HG03095 (cell line): ENCODE data around the gene ACP3.
"Not testable (repeated sequence)": the region's sequence is repeated elsewhere in the genome, so short reads cannot be mapped to it uniquely, and the experiment has no call there.

Source experiments
- ATAC-seq: cut with Tn5 transposase; IDR thresholded peaks from one replicate; pipeline ENCODE4 v1.9.1; 2021; ENCODE audit warnings: moderate library complexity; ENCODE audit not compliant: unreplicated experiment

Gene ACP3

DNA sequence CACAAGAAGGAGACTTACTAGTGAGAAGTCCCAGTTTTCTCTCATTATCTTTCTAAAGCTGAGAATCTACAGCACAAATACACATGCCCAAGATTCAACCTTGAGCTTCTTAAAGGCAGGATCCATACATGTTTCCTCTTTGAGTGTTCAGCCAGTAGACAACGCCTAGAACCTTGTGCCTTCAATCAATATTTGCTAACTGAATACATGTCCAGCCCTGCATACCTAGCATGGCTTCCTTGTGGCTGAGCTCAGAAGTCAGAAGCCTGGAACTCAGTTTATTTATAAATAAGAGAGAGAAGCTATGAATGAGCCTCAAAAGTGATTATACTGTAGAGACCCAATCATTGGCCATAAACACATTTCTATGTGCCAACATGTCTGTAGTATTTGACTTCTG is 43.5 kb downstream of the ACP3 start:
- no peak for ATAC-seq

- ATAC-seq, result no peak
Measured at GRCh38 chr3:132362329-132362728, 45.1 kb downstream of the ACP3 start.

DNA sequence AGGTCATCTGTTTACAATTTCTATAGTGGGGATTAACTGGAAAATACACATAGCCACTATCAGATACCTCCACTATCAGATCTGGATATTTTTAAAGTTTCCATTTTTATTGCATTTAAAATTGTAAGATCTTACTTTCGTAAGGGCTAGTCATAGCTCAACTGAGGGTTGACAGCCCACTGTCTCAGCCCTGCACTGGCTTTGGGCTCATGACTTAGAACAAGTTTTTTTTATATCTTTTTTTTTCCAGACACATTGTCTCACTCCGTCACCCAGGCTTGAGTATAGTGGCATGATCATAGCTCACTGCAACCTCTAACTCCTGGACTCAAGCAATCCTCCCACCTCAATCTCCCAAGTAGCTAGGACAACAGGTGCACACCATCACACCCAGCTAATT is 51.3 kb downstream of the ACP3 start:
- no peak for ATAC-seq

DNA sequence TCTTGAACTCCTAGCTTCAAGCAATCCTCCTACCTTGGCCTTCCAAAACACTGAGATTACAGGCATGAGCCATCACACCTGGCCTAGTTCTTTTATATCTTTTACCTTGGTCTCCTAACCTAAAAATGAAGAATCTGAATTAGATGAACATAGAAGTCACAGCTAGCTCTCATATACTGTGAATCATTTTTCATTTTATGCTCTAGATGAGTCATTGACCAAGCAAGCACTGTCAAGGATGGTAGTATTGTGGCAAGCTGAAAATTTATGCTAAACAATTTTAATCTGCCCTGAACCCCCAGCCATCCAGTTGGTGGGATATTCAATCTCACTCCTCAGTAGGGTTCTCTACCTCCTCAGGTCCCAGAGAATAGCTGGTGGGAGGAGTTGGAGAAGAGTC is 51.8 kb downstream of the ACP3 start:
- ATAC-seq, result no peak

GRCh38 chr3:132376945-132377354 is 59.7 kb downstream of the ACP3 start:
- ATAC-seq, result not testable (repeated sequence)

DNA sequence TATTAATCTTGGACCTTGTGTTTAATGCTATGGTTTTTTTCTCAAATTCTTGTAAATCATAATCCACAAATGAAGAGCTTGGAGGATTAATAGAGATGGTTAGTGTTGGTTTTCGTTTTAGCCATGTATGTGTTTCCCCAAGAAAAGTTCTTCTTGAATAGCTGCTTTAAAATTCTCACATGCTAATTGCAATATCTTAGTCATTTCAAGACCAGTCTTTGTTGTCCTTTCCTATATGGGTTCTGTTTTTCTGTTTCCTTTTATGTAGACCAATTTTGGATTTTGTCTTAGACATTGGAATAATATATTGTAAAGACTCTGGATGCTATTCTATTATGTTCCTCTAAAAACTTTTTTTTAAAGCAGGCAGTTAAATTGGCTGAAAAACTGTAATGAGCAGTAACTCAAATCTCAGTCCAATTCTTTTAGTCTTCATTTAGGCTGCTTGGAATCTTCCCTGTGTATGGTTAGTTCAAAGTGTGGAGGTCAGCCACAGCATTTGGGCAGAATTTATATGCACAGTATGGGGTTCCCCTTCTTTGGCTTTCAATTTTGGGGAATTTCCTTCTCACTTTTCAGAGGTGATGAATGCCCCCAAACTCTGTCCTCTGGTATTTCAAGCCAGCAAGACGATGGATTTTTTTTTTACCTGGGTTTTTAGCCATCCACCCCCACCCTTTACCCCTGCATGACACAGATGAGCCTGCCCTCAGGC is 61.0 kb downstream of the ACP3 start:
- ATAC-seq, result no peak

- ATAC-seq, result no peak
Measured at GRCh38 chr3:132378846-132379245, 61.6 kb downstream of the ACP3 start.

DNA sequence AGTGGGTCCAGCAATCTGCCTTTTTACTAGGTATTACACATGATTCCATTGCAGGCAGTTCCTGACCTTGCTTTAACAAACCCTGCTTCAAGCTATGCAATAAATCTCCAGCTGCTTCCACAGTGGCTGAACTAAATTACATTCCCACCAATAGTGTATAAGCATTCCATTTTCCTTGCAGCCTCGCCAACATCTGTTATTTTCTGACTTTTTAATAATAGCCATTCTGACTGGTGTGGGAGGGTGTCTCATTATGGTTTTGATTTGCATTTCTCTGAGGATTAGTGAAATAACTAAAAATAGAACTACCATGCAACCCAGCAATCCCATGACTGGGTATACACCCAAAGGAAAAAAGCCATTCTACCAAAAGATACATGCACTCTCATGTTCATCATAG is 63.7 kb downstream of the ACP3 start:
- ATAC-seq, result no peak

- ATAC-seq, result no peak
Measured at GRCh38 chr3:132381348-132381944, 64.2 kb downstream of the ACP3 start.

GRCh38 chr3:132382267-132382666 is 65.1 kb downstream of the ACP3 start:
- ATAC-seq, result no peak

GRCh38 chr3:132382688-132383194 is 65.5 kb downstream of the ACP3 start:
- ATAC-seq, result no peak

DNA sequence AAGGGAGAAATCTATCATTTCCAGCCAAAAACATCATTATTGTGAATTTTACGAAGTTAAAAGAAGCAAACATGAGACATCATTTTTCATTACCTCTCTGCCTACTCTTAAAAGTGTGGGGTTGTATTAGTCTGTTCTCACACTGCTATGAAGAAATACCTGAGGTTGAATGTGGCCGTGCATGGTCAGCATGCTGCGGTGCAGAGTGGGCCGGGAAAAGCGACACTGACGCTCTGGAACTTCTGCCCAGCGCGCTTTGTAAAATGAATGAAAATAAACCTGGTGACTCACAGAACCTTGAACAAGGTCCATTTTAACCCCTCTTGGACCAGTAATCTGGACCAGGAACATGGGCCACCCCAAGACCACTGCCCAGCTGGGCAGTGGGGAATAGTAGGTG is 69.1 kb downstream of the ACP3 start:
- ATAC-seq, result no peak

DNA sequence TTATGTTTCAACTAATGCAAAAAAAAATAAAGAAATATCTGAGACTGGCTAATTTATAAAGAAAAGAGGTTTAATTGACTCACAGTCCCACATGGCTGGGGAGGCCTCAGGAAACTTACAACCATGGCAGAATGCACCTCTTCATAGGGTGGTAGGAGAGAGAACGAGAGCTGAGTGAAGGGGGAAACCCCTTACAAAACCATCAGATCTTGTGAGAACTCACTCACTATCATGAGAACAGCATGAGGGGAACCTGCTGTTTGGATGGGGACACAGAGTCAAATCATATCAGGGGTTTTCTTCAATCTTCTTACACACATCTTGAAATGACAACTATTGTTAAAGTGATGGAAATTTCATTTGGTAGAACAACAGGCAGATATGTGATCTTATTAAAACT is 75.5 kb downstream of the ACP3 start:
- not testable (repeated sequence) for ATAC-seq

DNA sequence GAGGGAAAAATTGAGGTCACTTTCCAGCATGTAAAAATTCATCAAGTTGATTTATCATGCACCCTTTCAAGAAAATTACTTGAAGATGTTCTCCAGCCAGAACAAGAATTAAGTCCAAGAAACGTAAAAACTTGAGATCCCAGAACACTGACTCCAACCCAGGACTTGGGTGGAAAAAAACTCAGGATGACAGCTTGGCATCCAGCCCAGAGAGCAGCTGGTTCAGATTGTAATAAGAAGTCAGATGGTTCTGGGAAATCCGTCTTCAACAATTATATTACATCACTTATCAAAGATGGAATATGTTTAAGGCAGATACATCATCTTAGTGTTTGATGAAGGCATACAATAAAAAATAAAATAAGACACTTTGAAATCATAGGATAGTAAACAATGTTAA is 77.1 kb downstream of the ACP3 start:
- no peak for ATAC-seq

GRCh38 chr3:132395126-132395525 is 77.9 kb downstream of the ACP3 start:
- ATAC-seq, result no peak

GRCh38 chr3:132396255-132396654 is 79.0 kb downstream of the ACP3 start:
- no peak for ATAC-seq

DNA sequence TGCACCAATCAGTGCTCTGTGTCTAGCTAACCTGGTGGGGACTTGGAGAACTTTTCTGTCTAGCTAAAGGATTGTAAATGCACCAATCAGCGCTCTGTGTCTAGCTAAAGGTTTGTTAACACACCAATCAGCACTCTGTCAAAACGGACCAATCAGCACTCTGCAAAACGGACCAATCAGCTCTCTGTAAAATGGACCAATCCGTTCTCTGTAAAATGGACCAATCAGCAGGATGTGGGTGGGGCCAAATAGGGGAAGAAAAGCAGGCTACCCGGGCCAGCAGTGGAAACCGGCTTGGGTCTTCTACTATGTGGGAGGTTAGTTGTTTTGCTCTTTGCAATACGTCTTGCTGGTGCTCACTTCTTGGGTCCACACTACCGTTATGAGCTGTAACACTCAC is 79.6 kb downstream of the ACP3 start:
- ATAC-seq, result not testable (repeated sequence)

DNA sequence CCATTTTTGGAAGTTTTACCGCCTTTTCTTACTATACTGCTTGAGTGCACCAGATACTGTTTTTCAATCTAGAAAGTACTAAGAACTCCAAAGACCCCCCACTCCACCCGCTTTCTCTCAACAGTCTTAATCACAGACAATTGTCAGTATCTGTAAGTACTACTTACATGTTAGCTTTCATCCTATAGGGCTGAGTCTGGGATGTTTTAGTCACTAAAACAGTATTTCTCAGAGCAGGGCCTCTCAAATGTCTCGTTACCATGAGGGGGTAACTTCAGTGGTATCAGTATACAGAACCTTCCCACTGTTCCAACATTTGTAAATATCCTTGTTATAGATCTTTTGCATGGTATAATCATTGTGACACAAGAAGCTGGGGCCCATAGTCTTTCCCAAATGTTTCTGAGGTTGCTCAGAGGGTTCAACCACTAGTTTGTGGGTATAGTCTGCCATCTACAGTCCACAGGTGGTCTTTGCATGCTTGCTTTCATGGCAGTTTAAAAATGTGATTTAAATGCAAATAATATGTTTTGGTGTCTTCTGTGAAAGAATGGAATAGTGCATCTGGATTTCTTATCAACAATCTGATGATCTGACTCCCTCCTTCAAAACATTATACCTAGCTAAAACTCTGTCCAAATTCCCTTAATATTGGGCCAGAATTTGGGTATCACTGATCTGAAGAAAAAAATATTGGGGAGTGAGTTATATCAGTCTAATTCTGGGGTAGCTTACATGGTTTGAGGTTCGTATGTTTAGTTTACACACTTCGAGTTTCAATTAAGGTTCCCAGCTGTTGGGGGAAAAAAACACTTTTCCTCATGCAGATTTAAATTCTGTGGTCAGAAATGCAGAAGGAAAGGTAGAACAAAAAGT is 82.1 kb downstream of the ACP3 start:
- ATAC-seq, result no peak

GRCh38 chr3:132401255-132401654 is 84.0 kb downstream of the ACP3 start:
- ATAC-seq, result no peak

DNA sequence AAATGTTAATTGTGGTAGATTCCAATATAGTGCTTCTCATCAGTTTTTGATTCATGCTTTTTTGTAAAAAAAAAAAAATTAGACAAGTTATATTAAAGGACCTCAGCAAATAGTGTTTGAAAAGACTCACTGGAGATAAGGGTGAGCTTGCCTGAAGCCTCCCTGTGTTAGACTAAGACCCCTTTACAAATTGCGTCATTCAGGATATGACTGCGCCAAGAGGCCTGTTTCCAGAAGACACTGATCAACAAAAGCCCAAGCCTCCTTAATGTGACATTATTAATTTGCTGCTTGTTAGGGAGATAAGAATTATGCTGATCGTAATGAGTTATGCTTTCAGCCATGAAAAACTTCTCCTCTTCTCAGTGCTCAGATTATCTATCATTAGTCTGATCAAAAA is 87.1 kb downstream of the ACP3 start:
- no peak for ATAC-seq

GRCh38 chr3:132405188-132405587 is 88.0 kb downstream of the ACP3 start:
- no peak for ATAC-seq
